Transverse colon (tissue), 4 donors: Measurements from ENCODE around the gene HIVEP2.

Source experiments
- CTCF ChIP-seq, 5 experiments: fragments of 200-600 bp in 3 of 5; fragments of 450-650 bp in 2 of 5; sonication (generic) in 3 of 5; IDR thresholded peaks; 1 replicate in 2 of 5; 2 replicates in 3 of 5; pipeline ENCODE4 v1.5.1; 2016 to 2017; ENCODE audit warnings: antibody characterized with exemption in 5 of 5, inconsistent platforms in 3 of 5, mild to moderate bottlenecking in 2 of 5, moderate library complexity in 1 of 5
- EP300 ChIP-seq: sonication (generic); formaldehyde crosslinking; IDR thresholded peaks from one replicate; pipeline ENCODE4 v1.6.1; 2017; ENCODE audit warnings: antibody characterized with exemption, low read depth
- POLR2A ChIP-seq: fragments of 450-650 bp; IDR thresholded peaks from one replicate; pipeline ENCODE4 v1.6.1; 2016; ENCODE audit warnings: antibody characterized with exemption, mild to moderate bottlenecking, moderate library complexity
- POLR2AphosphoS5 ChIP-seq, 3 donors: sonication (generic); formaldehyde crosslinking; IDR thresholded peaks; one replicate each; pipeline ENCODE4 v1.6.1; 2016; ENCODE audit warnings: antibody characterized with exemption in 3 of 3

- TF ChIP-seq CTCF (IDR thresholded peaks at IDR 0.05): no peak
- no peak for TF ChIP-seq EP300
- TF ChIP-seq POLR2A: no peak
- no peak for TF ChIP-seq POLR2AphosphoS5 (IDR thresholded peaks at IDR 0.05)
These were observed 5.3 kb upstream of the HIVEP2 start for GRCh38 chr6:142950291-142950690.
